Stimulated activated CD8-positive, alpha-beta memory T cell treated with anti-CD3 and anti-CD28 coated beads, Interleukin-4, amount 100 ng/mL, for 24 hours (primary cell): ENCODE results near the gene CNTN4.

Experiments
- DNase-seq: peaks from one replicate; pipeline ENCODE4 v3.0.0-alpha.2; 2020; ENCODE audit warnings: low read depth

Gene CNTN4

GRCh38 chr3:2415083-2415482 lies 316.4 kb downstream of the CNTN4 start:
- DNase-seq = no peak

GRCh38 chr3:2420919-2421318 lies 322.3 kb downstream of the CNTN4 start:
- DNase-seq = no peak

DNA sequence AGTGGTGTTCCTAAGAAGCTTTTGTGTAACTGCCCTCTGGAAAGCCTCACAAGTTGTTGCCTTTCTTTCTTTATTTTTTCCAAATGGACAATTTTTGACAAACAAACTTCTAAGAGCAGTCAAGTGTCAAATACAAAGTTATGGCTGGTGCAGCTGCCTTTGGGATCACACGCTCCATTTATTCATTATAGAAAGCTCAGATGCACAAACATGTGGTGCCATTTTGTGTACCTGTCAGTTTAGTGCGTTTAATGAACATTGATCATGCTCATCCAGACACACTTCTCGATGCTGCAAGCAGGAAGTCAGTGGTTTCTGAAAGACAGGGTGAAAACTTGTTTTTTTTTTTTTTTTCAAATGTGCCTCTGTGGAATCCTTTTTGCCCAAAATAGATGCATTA lies 324.5 kb downstream of the CNTN4 start:
- DNase-seq = no peak

- DNase-seq = no peak
Observed at GRCh38 chr3:2441558-2441957, 342.9 kb downstream of the CNTN4 start.

- DNase-seq = no peak
Observed at GRCh38 chr3:2446146-2446545, 347.5 kb downstream of the CNTN4 start.

GRCh38 chr3:2452249-2452648 lies 353.6 kb downstream of the CNTN4 start:
- DNase-seq = no peak

DNA sequence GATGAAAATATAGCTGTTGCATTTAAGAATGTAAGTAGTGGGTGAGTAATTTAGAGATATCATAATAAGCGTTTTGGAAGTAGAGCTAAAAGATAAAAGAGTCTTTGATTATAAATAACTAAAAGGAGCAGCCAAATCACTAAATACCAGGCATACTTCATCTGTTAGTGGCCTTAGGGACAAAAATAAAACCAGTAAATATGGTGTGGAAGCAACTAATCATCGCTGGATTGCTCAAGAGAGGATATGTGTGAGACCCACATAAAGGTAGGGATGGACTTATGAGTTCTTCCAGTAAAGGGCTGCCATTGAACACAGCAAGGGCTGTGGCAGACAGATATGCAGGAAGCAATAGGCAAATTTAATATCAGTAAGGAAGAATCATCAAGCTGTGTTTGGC lies 356.2 kb downstream of the CNTN4 start:
- no peak for DNase-seq

GRCh38 chr3:2456788-2457187 lies 358.1 kb downstream of the CNTN4 start:
- DNase-seq = no peak

GRCh38 chr3:2458816-2459215 lies 360.1 kb downstream of the CNTN4 start:
- DNase-seq = no peak

DNA sequence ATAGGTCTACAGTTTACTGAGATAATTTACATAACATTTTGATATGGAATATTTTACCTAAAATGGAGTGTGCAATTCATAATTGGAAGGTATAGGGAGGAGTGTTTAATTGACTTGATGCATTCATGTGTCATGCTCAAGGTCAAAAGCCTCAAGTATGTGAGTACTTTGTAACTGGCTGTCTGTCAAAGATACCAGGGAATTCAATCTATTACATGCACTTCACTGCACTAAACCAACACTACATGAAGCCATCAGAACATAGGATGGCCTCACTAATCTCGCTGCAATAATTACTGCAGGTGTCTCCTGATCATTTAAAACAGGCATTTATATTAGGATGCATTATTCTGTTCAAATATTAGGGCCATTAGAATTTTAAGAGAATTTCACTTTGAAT lies 367.2 kb downstream of the CNTN4 start:
- DNase-seq = no peak

DNA sequence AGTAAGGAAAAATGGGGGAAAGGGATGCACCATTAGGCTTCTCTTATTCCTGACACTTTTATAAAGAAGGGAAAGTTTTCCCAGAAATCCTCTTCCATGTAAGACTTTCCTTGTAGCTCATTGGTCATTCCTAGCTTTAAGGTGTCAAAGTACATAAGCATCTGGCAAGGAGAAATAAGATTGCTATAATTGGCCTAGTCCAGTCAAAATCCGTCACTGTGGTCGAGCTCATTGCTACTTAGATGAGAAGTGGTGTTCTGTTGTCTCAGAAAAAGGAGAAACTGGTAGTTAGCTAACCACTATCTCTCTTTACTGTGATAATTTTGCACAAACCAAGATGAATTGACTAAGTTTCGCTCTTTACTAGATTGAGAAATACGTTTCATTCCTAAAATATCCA lies 370.1 kb downstream of the CNTN4 start:
- DNase-seq = no peak

DNA sequence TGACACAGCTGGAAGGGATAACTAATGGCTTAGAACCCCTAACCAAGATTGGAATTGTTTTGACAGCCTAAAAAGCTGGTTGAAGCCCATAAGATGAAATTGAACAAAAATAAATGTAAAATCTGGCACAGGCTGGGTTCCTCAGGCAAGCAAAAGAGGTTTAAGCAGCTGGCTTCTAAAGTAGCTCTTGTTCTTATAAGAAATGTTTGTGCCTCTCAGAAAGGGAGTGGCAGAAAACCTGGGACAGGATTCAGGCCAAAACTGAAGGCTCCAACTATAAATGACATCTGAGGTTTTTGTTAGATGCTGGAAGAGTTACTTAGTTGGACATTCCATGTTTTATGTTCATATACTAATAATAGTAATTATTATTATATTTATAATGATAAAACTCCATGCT lies 378.3 kb downstream of the CNTN4 start:
- DNase-seq = no peak

DNA sequence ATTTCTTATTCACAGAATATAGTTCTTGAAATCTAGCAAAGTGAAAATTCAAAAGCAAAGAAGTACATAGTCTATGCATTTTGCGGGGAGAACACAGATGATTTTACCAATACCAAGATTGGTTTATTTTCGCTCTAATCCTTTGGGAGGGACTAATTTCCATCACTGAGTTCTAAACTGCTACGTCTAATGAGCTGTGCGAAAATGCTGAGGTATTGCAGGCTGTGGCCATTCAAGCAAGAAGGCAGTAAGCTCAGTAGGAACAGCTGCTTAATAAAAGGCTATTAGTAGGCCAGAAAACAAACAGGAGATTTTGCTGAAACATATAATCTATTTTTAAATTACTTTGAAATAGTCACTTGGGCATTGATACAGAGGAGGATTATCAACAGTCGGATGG lies 379.0 kb downstream of the CNTN4 start:
- DNase-seq = no peak

GRCh38 chr3:2484162-2485026 lies 385.7 kb downstream of the CNTN4 start:
- no peak for DNase-seq

- DNase-seq = no peak
Observed at GRCh38 chr3:2485027-2485375, 386.3 kb downstream of the CNTN4 start.

DNA sequence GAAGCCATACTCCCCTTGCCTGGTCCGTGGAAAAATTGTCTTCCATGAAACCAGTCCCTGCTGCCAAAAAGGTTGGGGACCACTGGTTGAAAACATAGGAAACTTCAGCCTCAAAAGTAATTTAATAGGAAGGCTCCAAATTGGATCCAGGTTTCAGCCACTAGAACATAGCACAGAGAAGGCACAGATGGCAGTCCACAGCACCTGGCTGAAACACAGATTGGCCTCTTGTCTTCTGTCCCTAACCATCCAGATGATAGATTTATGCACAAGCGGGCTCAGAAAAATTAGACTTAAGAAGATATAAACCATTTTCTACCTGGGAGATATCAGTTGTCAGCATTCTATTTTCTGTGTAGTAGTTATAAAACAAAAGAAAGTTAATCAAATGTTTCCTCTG lies 397.1 kb downstream of the CNTN4 start:
- DNase-seq = no peak

- DNase-seq = no peak
Observed at GRCh38 chr3:2504912-2505311, 406.2 kb downstream of the CNTN4 start.

DNA sequence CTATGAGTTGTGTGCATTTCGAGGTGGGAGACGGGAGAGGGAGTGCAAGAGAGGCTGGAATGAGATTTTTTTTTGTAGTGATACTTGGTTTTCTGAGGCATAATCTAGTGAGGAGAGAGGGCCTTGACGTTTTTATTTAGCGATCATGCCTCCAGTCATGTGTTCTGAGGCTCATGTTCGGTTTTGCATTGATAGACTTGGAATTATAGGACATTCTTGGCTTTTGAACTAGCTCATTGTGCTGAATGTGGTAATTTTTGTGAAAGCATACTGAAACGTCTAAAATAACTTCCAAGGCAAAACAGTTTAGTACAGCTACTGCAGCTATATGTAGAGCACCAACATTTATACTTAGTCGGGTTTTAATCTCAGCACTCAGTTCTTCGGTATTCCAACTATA lies 408.1 kb downstream of the CNTN4 start:
- DNase-seq = no peak

GRCh38 chr3:2510591-2511145 lies 412.0 kb downstream of the CNTN4 start:
- no peak for DNase-seq

DNA sequence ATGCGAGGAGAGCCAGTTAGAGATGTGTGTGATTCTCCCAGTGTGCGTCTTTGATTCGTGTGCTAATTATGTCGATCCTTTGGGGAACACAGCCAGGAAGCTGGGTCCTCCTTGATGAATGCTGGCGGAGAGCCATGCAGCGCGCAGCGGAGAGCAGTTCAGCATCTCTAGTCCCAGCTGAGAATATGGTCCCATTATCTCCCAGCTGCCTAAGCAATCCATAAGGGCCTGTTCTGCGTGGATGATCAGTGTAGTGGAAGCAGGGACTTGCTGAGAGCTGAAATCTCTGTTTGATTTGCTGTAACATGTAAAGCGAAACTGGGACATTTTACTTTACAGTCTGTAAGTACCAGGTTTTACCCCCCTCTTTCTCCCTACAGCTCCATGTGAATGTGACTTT lies 412.7 kb downstream of the CNTN4 start:
- no peak for DNase-seq

DNA sequence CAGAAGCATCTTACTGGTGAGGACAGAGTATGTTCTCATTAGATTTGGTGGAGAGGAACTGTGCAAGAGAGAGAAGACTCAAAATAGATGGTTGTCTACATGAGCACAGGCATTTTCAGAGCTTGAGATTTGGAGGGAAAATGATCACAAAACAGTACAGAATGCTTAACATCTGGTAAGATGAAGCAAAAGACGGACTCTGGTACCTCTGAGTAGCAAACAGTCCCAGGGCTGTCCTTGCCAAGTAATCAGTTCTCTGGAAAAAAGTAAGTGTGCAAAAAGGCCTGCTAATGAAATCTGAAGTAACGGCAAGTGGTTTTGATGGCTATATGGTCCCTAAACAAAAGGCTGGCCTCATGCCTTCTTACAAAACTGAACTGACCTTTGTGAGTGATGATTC lies 414.2 kb downstream of the CNTN4 start:
- no peak for DNase-seq

DNA sequence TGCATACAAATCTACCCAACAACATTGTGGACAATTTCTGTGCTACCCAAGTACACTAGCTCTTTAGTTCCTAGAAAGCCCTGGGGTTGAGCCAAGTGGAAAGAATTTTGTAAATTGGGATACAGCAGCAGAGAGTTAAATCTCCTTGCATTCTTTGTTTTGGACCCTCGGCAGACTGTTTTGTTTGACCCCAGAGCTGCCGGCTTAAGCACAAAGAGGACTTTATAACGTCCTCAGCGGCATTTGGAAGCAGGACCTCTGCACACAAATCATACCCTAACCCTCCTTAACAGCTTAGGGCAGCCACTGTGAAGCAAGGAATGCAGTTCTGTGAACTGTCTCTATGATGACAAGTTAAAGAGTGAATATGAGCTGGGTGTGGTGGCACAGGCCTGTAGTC lies 415.3 kb downstream of the CNTN4 start:
- DNase-seq = no peak

DNA sequence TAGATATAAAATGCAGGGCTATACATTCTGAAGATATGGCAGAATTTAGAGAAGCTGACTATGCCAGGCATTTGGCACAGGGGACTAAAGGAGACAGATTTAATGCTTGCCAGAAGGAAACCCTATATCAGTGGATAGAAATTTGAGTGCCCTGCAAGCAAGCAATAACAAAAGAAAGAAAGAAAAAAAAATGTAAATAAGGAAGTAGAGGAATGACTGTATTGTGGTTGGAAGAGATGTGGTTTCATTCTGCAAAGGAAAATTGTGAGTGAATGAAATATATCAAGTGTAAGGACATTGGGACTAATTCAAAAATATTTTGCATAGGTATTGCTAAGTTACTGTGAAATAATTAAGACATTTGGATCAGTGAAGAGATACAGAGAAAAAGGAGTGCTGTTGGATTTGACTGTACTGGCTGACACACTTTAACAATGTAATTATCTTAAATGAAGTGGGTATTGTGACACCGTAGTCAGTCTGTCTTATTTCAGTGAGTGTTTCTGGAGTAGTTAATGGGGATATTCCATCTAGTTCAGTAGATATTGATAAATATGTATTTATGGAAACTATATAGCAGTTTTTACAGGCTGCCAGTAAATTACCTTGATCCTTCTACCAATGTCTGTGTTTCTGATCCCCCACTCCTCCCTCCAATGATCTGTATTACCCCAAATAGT lies 418.2 kb downstream of the CNTN4 start:
- no peak for DNase-seq
